Measurements from ENCODE around the gene GSTA5.
"Not testable (repeated sequence)": the region's sequence is repeated elsewhere in the genome, so short reads cannot be mapped to it uniquely, and the experiment has no call there.

GSTA5 gene

GRCh38 chr6:52786249-52786956 lies 54.2 kb downstream of the GSTA5 start:
- DNase-seq = no peak

- DNase-seq = not testable (repeated sequence)
Observed at GRCh38 chr6:52782696-52783274, 57.8 kb downstream of the GSTA5 start.

GRCh38 chr6:52782209-52782608 lies 58.4 kb downstream of the GSTA5 start:
- not testable (repeated sequence) for DNase-seq
